ENCODE results near the gene MYO5B.

GRCh38 chr18:49961271-49961670, 233.7 kb downstream of the MYO5B start:
- TF ChIP-seq POLR2A (IDR thresholded peaks at IDR 0.05): no peak
- no peak for TF ChIP-seq CTCF (IDR thresholded peaks at IDR 0.05)

Measured in Peyer's patch (tissue), 4 donors.